ENCODE data around the gene NOC4L. TPM values are rescaled to one million over a fixed set of nuclear protein-coding genes. Genes with fewer than 3 reads are reported as not detected.

The NOC4L gene
- total RNA-seq, 1 experiment from 2014 or later, result 39.6 TPM

DNA sequence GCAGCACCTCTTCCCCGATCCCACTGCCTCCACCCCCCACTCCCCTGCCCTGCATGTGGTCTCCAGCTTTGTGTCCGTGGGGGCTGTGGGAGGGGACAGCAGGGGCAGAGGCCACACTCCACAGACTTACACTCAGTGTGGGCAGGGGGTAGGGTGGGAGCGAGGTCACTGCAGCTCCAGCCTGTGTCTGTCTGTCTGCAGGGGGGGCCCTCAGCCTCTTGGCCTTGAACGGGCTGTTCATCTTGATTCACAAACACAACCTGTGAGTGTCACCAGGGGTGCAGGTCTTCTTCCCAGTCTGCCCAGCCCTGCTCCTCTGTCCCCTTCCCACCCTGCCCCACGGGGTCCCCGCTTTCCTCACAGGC is 6.5 kb downstream of the NOC4L start:
- Histone ChIP-seq H3K27me3 (replicated peaks; ENCODE audit: control insufficient read depth, insufficient read depth, low read length) (no peaks in the 10 kb centered on the region), H3K36me3 (ENCODE audit: control insufficient read depth, insufficient read depth, low read length) (peaks cover 2% of the 10 kb centered on the region; the same call in 1 of the 2 replicates), H3K4me1 (no peaks in the 10 kb centered on the region), H3K4me3 (ENCODE audit: low read depth, low read length) (no peak overlapping the region), H3K9me3 (no peaks in the 10 kb centered on the region)
- no peak for DNase-seq
- Mint-ChIP-seq H3K4me1 (ENCODE audit: low read depth, unreplicated experiment) (no peaks in the 10 kb centered on the region), H3K9me3 (ENCODE audit: unreplicated experiment) (no peaks in the 10 kb centered on the region), H3K27ac (ENCODE audit: unreplicated experiment) (no peak overlapping the region), H3K27me3 (ENCODE audit: insufficient read depth, unreplicated experiment) (no peaks in the 10 kb centered on the region), H3K4me3 (ENCODE audit: unreplicated experiment) (no peak overlapping the region), H3K36me3 (ENCODE audit: insufficient read depth, unreplicated experiment) (peaks cover 33% of the 10 kb centered on the region)
- intact Hi-C loops (cut with micrococcal nuclease; ENCODE audit: unreplicated experiment), result no loop called here
- no TSS peak for BruUV-seq (replicated peaks)
- ChIA-PET CTCF (no interaction called here), POLR2A (no interaction called here)
- TF ChIP-seq CTCF (IDR thresholded peaks at IDR 0.05; ENCODE audit: insufficient read depth in 1 of 2, low read depth in 1 of 2, low read length in 1 of 2, severe bottlenecking in 1 of 2, unreplicated experiment in 1 of 2), result no peak

GRCh38 chr12:132151145-132151765 is 7.0 kb downstream of the NOC4L start:
- Mint-ChIP-seq H3K36me3 (ENCODE audit: insufficient read depth, unreplicated experiment) (peaks cover 28% of the 10 kb centered on the region), H3K4me1 (ENCODE audit: low read depth, unreplicated experiment) (no peaks in the 10 kb centered on the region)
- H3K4me1 ChIP-seq, result no peaks in the 10 kb centered on the region

GRCh38 chr12:132151766-132152410 is 7.6 kb downstream of the NOC4L start:
- TF ChIP-seq CTCF (IDR thresholded peaks at IDR 0.05; ENCODE audit: insufficient read depth in 1 of 2, low read depth in 1 of 2, low read length in 1 of 2, severe bottlenecking in 1 of 2, unreplicated experiment in 1 of 2), result no peak
- no peak for DNase-seq
- Histone ChIP-seq H3K4me3 (ENCODE audit: low read depth, low read length) (no peak overlapping the region), H3K4me1 (no peaks in the 10 kb centered on the region), H3K9me3 (no peaks in the 10 kb centered on the region), H3K36me3 (ENCODE audit: control insufficient read depth, insufficient read depth, low read length) (peaks cover 4% of the 10 kb centered on the region; the same call in 1 of the 2 replicates), H3K27me3 (replicated peaks; ENCODE audit: control insufficient read depth, insufficient read depth, low read length) (no peaks in the 10 kb centered on the region)
- Mint-ChIP-seq H3K27ac (ENCODE audit: unreplicated experiment) (no peak overlapping the region), H3K4me3 (ENCODE audit: unreplicated experiment) (no peak overlapping the region), H3K4me1 (ENCODE audit: low read depth, unreplicated experiment) (no peaks in the 10 kb centered on the region), H3K27me3 (ENCODE audit: insufficient read depth, unreplicated experiment) (no peaks in the 10 kb centered on the region), H3K36me3 (ENCODE audit: insufficient read depth, unreplicated experiment) (peaks cover 22% of the 10 kb centered on the region), H3K9me3 (ENCODE audit: unreplicated experiment) (no peaks in the 10 kb centered on the region)
- intact Hi-C loops (cut with micrococcal nuclease; ENCODE audit: unreplicated experiment), result no loop called here
- ChIA-PET POLR2A (no interaction called here), CTCF (no interaction called here)
- no TSS peak for BruUV-seq (replicated peaks)

More at GRCh38 chr12:132151145-132151765, 7.0 kb downstream of the NOC4L start:
- no peak overlapping the region for H3K27ac Mint-ChIP-seq (ENCODE audit: unreplicated experiment)
- no peak for TF ChIP-seq CTCF (IDR thresholded peaks at IDR 0.05; ENCODE audit: insufficient read depth in 1 of 2, low read depth in 1 of 2, low read length in 1 of 2, severe bottlenecking in 1 of 2, unreplicated experiment in 1 of 2)
- H3K27me3 ChIP-seq (replicated peaks; ENCODE audit: control insufficient read depth, insufficient read depth, low read length), result no peaks in the 10 kb centered on the region
- no TSS peak for BruUV-seq (replicated peaks)
- H3K36me3 ChIP-seq (ENCODE audit: control insufficient read depth, insufficient read depth, low read length), result peaks cover 2% of the 10 kb centered on the region; the same call in 1 of the 2 replicates
- H3K27me3 Mint-ChIP-seq (ENCODE audit: insufficient read depth, unreplicated experiment), result no peaks in the 10 kb centered on the region
- H3K9me3 ChIP-seq, result no peaks in the 10 kb centered on the region
- DNase-seq, result no peak
- ChIA-PET POLR2A (no interaction called here), CTCF (no interaction called here)
- H3K9me3 Mint-ChIP-seq (ENCODE audit: unreplicated experiment), result no peaks in the 10 kb centered on the region
- intact Hi-C loops (cut with micrococcal nuclease; ENCODE audit: unreplicated experiment), result no loop called here
- H3K4me3 ChIP-seq (ENCODE audit: low read depth, low read length), result no peak overlapping the region
- H3K4me3 Mint-ChIP-seq (ENCODE audit: unreplicated experiment), result no peak overlapping the region

All from Caco-2 (cell line).